Measurements from ENCODE around the gene CMTM3. TPM values are rescaled to one million over a fixed set of nuclear protein-coding genes. Genes with fewer than 3 reads are reported as not detected.

CMTM3 gene
- total and polyA plus RNA-seq, 9 of the 15 experiments (the other 6 are each of a cell fraction or from before 2014, with no cell fraction given) = 4.6 to 33.4 (median 17.5) TPM

DNA sequence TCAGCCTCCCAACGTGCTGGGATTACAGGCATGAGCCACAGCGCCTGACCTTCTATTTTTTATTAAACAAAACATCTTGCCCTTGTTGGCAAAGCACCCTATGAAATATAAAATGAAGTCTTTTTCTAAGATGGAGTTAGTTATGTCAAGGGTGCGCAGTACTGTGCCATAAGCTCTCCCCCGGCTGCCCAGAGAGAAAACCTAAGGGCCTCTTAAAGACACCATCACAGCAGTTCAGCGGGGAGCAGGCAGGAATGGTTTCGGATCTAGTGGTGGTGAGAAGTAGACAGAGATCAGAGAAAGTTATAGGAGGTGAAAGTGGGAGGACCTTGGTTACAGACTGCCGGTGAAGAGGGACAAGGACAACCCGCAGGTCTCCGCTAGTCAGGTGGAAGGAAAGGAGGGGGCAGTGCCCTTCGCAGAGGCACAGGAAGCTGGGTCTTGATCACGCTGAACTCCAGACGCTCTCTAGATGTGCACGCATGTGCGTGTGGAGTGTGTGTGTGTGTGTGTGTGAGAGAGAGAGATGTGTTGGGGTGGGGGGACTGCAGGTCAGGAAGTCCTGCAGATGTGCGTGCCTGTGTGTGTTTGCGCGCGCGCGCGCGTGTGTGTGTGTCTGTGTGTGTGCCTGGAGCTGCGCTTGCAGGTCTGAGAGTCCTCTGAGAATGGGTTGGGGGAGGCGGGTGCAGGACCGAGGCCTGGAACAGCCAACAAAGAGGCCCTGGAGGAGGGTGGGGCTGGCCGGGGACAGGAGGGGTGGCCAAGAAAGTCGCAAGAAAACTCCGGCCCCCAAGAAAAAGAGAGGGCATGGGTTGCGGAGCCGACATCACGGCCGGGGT, 748 bp upstream of the CMTM3 start (continued):
- TF ChIP-seq KDM4B (IDR thresholded peaks at IDR 0.05; ENCODE audit: borderline replicate concordance in 2 of 2, low read depth in 1 of 2) = no peak
- TF ChIP-seq CBX8 (IDR thresholded peaks at IDR 0.05; ENCODE audit: borderline replicate concordance, extremely low read depth, low read depth, low read length, poor library complexity, severe bottlenecking) = no peak
- no peak for TF ChIP-seq NELFE (IDR thresholded peaks at IDR 0.05; ENCODE audit: insufficient read depth, insufficient read length)
- TF ChIP-seq, protein P1, sequence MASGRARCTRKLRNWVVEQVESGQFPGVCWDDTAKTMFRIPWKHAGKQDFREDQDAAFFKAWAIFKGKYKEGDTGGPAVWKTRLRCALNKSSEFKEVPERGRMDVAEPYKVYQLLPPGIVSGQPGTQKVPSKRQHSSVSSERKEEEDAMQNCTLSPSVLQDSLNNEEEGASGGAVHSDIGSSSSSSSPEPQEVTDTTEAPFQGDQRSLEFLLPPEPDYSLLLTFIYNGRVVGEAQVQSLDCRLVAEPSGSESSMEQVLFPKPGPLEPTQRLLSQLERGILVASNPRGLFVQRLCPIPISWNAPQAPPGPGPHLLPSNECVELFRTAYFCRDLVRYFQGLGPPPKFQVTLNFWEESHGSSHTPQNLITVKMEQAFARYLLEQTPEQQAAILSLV (tag; IDR thresholded peaks at IDR 0.05) = peak; percentile 78
- no peak for TF ChIP-seq ZNF518B (CRISPR knock-in tag; IDR thresholded peaks at IDR 0.05)
- TF ChIP-seq TBL1XR1 (IDR thresholded peaks at IDR 0.05; ENCODE audit: low read length in 2 of 2) = no peak
- TF ChIP-seq GABPA (tag; conservative IDR thresholded peaks at IDR 0.05; ENCODE audit: low read depth) = no peak
- TF ChIP-seq ZBED1 (IDR thresholded peaks at IDR 0.05) = no peak
- TF ChIP-seq PTBP1 (IDR thresholded peaks at IDR 0.05; ENCODE audit: low read depth, low read length) = no peak
- 0 out of 2 replicates have a peak, but pooled peaks have one; percentile 32 for TF ChIP-seq ZNF561 (CRISPR knock-in tag; conservative IDR thresholded peaks at IDR 0.05)
- TF ChIP-seq ZNF511 (CRISPR knock-in tag; IDR thresholded peaks at IDR 0.05) = no peak
- TF ChIP-seq MTA3 (IDR thresholded peaks at IDR 0.05; ENCODE audit: borderline replicate concordance) = no peak
- TF ChIP-seq SAFB (IDR thresholded peaks at IDR 0.05; ENCODE audit: borderline replicate concordance, low read depth, low read length) = no peak
- TF ChIP-seq KLF1 (tag; IDR thresholded peaks at IDR 0.05) = no peak
- no peak for TF ChIP-seq ETV6 (IDR thresholded peaks at IDR 0.05; ENCODE audit: borderline replicate concordance in 1 of 2, low read depth in 2 of 2, low read length in 1 of 2)
- TF ChIP-seq ETV6 (CRISPR knock-in tag; IDR thresholded peaks at IDR 0.05; ENCODE audit: borderline replicate concordance) = no peak
- no peak for TF ChIP-seq SETDB1 (IDR thresholded peaks at IDR 0.05; ENCODE audit: low read length)
- TF ChIP-seq KLF13 (tag; IDR thresholded peaks at IDR 0.05; ENCODE audit: borderline replicate concordance, low read depth) = 0 out of 2 replicates have a peak, but pooled peaks have one; percentile 22
- no peak for TF ChIP-seq ZNF384 (IDR thresholded peaks at IDR 0.05; ENCODE audit: low read depth, low read length)
- TF ChIP-seq, protein P2, sequence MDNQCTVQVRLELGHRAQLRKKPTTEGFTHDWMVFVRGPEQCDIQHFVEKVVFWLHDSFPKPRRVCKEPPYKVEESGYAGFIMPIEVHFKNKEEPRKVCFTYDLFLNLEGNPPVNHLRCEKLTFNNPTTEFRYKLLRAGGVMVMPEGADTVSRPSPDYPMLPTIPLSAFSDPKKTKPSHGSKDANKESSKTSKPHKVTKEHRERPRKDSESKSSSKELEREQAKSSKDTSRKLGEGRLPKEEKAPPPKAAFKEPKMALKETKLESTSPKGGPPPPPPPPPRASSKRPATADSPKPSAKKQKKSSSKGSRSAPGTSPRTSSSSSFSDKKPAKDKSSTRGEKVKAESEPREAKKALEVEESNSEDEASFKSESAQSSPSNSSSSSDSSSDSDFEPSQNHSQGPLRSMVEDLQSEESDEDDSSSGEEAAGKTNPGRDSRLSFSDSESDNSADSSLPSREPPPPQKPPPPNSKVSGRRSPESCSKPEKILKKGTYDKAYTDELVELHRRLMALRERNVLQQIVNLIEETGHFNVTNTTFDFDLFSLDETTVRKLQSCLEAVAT (IDR thresholded peaks at IDR 0.05) = peak in 1 of 2 experiments; percentile 68; a peak in 1 of 4 replicates
